HCT116 (cell line): ENCODE results near the gene IZUMO4.

Source experiments
- ATF3 ChIP-seq: IDR thresholded peaks from 2 replicates; pipeline ENCODE4 v1.6.1; 2012
- CBX3 ChIP-seq: IDR thresholded peaks from 2 replicates; pipeline ENCODE4 v1.6.1; 2012; ENCODE audit warnings: low read depth
- CTCF ChIP-seq, 3 experiments: fragments of 200-600 bp in 1 of 3; sonication (generic) in 1 of 3; IDR thresholded peaks in 2 of 3; conservative IDR thresholded peaks in 1 of 3; 2 replicates each; pipeline ENCODE4 v1.5.1; 2012 to 2017; ENCODE audit warnings: low read depth in 2 of 3, low read length in 2 of 3, antibody characterized with exemption in 1 of 3, borderline replicate concordance in 1 of 3, control low read depth in 1 of 3, mild to moderate bottlenecking in 1 of 3, mixed read lengths in 1 of 3, mixed run types in 1 of 3, moderate library complexity in 1 of 3; ENCODE audit not compliant: insufficient read depth in 1 of 3
- EZH2 ChIP-seq: fragments of 200-600 bp; sonication (generic); IDR thresholded peaks from 2 replicates; pipeline ENCODE4 v1.6.1; 2017; ENCODE audit warnings: antibody characterized with exemption, mixed run types
- EZH2phosphoT487 ChIP-seq: fragments of 200-600 bp; IDR thresholded peaks from 2 replicates; pipeline ENCODE4 v1.6.1; 2018; ENCODE audit warnings: antibody characterized with exemption, borderline replicate concordance
- JUND ChIP-seq: IDR thresholded peaks from 2 replicates; pipeline ENCODE4 v1.6.1; 2012
- POLR2AphosphoS5 ChIP-seq: IDR thresholded peaks from 2 replicates; pipeline ENCODE4 v1.6.1; 2011; ENCODE audit warnings: mild to moderate bottlenecking, low read depth, low read length, moderate library complexity
- RAD21 ChIP-seq: IDR thresholded peaks from 2 replicates; pipeline ENCODE4 v1.6.1; 2012; ENCODE audit warnings: low read depth, mild to moderate bottlenecking
- REST ChIP-seq: IDR thresholded peaks from 2 replicates; pipeline ENCODE4 v1.6.1; 2012; ENCODE audit warnings: low read depth
- SP1 ChIP-seq: IDR thresholded peaks from 2 replicates; pipeline ENCODE4 v1.6.1; 2012; ENCODE audit warnings: low read depth
- SRF ChIP-seq: IDR thresholded peaks from 2 replicates; pipeline ENCODE4 v1.6.1; 2012; ENCODE audit warnings: low read depth
- TCF7L2 ChIP-seq: IDR thresholded peaks from 2 replicates; pipeline ENCODE4 v1.7.0; 2011; ENCODE audit warnings: borderline replicate concordance, inconsistent platforms; ENCODE audit not compliant: insufficient read depth, insufficient read length; ENCODE audit errors: extremely low read depth
- YY1 ChIP-seq: IDR thresholded peaks from 2 replicates; pipeline ENCODE4 v1.6.1; 2011; ENCODE audit warnings: low read length, low read depth, moderate library complexity, mild to moderate bottlenecking; ENCODE audit not compliant: insufficient replicate concordance; ENCODE audit errors: extremely low read depth

- TF ChIP-seq RAD21 (no peak), REST (no peak), EZH2 (no peak), CTCF (IDR thresholded peaks at IDR 0.05 in 2 of 3, conservative IDR thresholded peaks at IDR 0.05 in 1 of 3; ENCODE audit: borderline replicate concordance in 1 of 3, insufficient read depth in 1 of 3, low read depth in 2 of 3, low read length in 2 of 3) (no peak), JUND (no peak), SP1 (no peak), YY1 (peak; percentile 69), CBX3 (no peak), EZH2phosphoT487 (no peak), TCF7L2 (no peak), SRF (no peak), ATF3 (no peak), POLR2AphosphoS5 (peak; percentile 91)
These were observed 42.0 kb upstream of the IZUMO4 start for GRCh38 chr19:2054763-2055162.
